HCT116 (cell line): ENCODE measurements around the gene RCSD1.

Source experiments
- CTCF ChIP-seq, 3 experiments: fragments of 200-600 bp in 1 of 3; sonication (generic) in 1 of 3; IDR thresholded peaks in 2 of 3; conservative IDR thresholded peaks in 1 of 3; 2 replicates each; pipeline ENCODE4 v1.5.1; 2012 to 2017; ENCODE audit warnings: low read depth in 2 of 3, low read length in 2 of 3, antibody characterized with exemption in 1 of 3, borderline replicate concordance in 1 of 3, control low read depth in 1 of 3, mild to moderate bottlenecking in 1 of 3, mixed read lengths in 1 of 3, mixed run types in 1 of 3, moderate library complexity in 1 of 3; ENCODE audit not compliant: insufficient read depth in 1 of 3
- EGR1 ChIP-seq: IDR thresholded peaks from 2 replicates; pipeline ENCODE4 v1.6.1; 2012; ENCODE audit warnings: low read depth
- JUND ChIP-seq: IDR thresholded peaks from 2 replicates; pipeline ENCODE4 v1.6.1; 2012
- POLR2A ChIP-seq: IDR thresholded peaks from 2 replicates; pipeline ENCODE4 v1.7.0; 2011; ENCODE audit warnings: borderline replicate concordance; ENCODE audit not compliant: insufficient read depth, insufficient read length; ENCODE audit errors: extremely low read depth
- POLR2AphosphoS5 ChIP-seq: IDR thresholded peaks from 2 replicates; pipeline ENCODE4 v1.6.1; 2011; ENCODE audit warnings: mild to moderate bottlenecking, low read depth, low read length, moderate library complexity
- REST ChIP-seq: IDR thresholded peaks from 2 replicates; pipeline ENCODE4 v1.6.1; 2012; ENCODE audit warnings: low read depth
- SP1 ChIP-seq: IDR thresholded peaks from 2 replicates; pipeline ENCODE4 v1.6.1; 2012; ENCODE audit warnings: low read depth
- YY1 ChIP-seq: IDR thresholded peaks from 2 replicates; pipeline ENCODE4 v1.6.1; 2011; ENCODE audit warnings: low read length, low read depth, moderate library complexity, mild to moderate bottlenecking; ENCODE audit not compliant: insufficient replicate concordance; ENCODE audit errors: extremely low read depth
- ZNF274 ChIP-seq: fragments of 200-500 bp; sonication (Bioruptor generic); IDR thresholded peaks from 2 replicates; pipeline ENCODE4 v1.6.1; 2014; ENCODE audit warnings: mild to moderate bottlenecking, low read depth, low read length, inconsistent platforms
- TF ChIP-seq, protein P1 (sequence below): IDR thresholded peaks from 2 replicates; pipeline ENCODE4 v1.6.1; 2012
- TF ChIP-seq, protein P2 (sequence below): IDR thresholded peaks from 2 replicates; pipeline ENCODE4 v1.6.1; 2011; ENCODE audit warnings: mild to moderate bottlenecking, low read length, moderate library complexity; ENCODE audit not compliant: insufficient replicate concordance; ENCODE audit errors: extremely low read depth

GRCh38 chr1:167711797-167712196, 81.8 kb downstream of the RCSD1 start:
- no peak for TF ChIP-seq CTCF (IDR thresholded peaks at IDR 0.05 in 2 of 3, conservative IDR thresholded peaks at IDR 0.05 in 1 of 3; ENCODE audit: borderline replicate concordance in 1 of 3, insufficient read depth in 1 of 3, low read depth in 2 of 3, low read length in 2 of 3)
- no peak for TF ChIP-seq POLR2AphosphoS5
- TF ChIP-seq POLR2A, result no peak
- TF ChIP-seq, protein P1, sequence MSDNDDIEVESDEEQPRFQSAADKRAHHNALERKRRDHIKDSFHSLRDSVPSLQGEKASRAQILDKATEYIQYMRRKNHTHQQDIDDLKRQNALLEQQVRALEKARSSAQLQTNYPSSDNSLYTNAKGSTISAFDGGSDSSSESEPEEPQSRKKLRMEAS, result no peak
- no peak for TF ChIP-seq SP1
- TF ChIP-seq EGR1, result no peak
- TF ChIP-seq, protein P2, sequence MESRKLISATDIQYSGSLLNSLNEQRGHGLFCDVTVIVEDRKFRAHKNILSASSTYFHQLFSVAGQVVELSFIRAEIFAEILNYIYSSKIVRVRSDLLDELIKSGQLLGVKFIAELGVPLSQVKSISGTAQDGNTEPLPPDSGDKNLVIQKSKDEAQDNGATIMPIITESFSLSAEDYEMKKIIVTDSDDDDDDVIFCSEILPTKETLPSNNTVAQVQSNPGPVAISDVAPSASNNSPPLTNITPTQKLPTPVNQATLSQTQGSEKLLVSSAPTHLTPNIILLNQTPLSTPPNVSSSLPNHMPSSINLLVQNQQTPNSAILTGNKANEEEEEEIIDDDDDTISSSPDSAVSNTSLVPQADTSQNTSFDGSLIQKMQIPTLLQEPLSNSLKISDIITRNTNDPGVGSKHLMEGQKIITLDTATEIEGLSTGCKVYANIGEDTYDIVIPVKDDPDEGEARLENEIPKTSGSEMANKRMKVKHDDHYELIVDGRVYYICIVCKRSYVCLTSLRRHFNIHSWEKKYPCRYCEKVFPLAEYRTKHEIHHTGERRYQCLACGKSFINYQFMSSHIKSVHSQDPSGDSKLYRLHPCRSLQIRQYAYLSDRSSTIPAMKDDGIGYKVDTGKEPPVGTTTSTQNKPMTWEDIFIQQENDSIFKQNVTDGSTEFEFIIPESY, result no peak
- TF ChIP-seq YY1, result no peak
- no peak for TF ChIP-seq JUND
- TF ChIP-seq ZNF274, result no peak
- no peak for TF ChIP-seq REST
